Measurements from ENCODE around the gene BRSK2.

- TF ChIP-seq CTCF (IDR thresholded peaks at IDR 0.05; ENCODE audit: low read length) (no peak), EZH2phosphoT487 (IDR thresholded peaks at IDR 0.05; ENCODE audit: low read length) (no peak)
Observed at GRCh38 chr11:1340111-1340510, 49.6 kb upstream of the BRSK2 start.
